Measurements from ENCODE around the gene FERD3L.
"Not testable (repeated sequence)": the region's sequence is repeated elsewhere in the genome, so short reads cannot be mapped to it uniquely, and the experiment has no call there.

FERD3L gene

DNA sequence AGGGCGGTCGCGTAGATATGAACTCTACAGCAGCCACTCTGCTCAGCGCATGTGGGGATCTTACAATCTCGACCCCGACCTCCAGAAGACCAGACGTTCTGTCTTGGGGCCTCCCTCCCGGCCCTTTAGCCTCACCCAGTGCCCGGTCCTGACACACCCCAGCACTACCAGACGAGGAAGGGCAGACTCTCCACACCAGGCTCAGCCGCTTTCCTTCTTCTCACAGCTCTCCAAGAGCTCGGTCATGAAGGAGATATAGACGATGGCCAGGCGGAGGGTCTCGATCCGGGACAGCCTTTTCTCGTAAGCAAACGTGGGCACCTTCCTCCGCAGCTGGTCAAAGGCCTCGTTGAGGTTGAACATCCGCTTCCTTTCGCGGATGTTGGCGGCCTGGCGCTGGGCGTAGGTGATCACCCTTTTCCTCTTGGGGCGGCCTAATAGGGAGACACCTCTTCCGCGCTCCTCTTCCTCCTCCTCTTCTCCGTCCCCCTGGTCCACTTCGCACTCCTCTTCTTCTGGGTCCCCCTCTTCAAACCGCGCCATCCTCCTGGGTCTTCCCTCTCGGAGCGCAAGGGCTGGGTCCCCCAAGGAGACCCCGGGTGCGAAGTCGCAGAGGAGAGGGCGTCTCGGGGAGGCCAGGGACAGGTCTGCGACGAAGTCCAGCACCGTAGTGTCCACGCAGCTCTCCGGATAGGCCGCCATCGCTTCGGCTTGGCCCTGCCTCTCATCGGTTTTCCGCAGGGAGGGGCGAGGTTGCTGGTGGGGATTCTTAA lies at the start of gene FERD3L:
FERD3L (minus strand) TSS at position 761 of the 773 bp plus-strand sequence; CDS start at position 702, 59 bp downstream.
- TF ChIP-seq ZNF274 (IDR thresholded peaks at IDR 0.05; ENCODE audit: low read depth, low read length) = no peak
- no peak within 1 kb of the TSS for H3K4me3 ChIP-seq (ENCODE audit: low read length)

DNA sequence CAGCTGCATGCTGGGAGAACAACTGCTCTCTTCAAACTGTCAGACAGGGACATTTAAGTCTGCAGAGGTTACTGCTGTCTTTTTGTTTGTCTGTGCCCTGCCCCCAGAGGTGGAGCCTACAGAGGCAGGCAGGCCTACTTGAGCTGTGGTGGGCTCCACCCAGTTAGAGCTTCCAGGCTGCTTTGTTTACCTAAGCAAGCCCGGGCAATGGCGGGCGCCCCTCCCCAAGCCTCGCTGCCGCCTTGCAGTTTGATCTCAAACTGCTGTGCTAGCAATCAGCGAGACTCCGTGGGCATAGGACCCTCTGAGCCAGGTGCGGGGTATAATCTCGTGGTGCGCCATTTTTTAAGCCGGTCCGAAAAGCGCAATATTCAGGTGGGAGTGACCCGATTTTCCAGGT lies 49.2 kb upstream of the FERD3L start:
- H3K4me3 ChIP-seq (ENCODE audit: low read length) = not testable (repeated sequence)

GRCh38 chr7:19181634-19182033 lies 36.4 kb upstream of the FERD3L start:
- no peak overlapping the region for H3K4me3 ChIP-seq (ENCODE audit: low read length)
- TF ChIP-seq ZNF274 (IDR thresholded peaks at IDR 0.05; ENCODE audit: low read depth, low read length) = no peak

DNA sequence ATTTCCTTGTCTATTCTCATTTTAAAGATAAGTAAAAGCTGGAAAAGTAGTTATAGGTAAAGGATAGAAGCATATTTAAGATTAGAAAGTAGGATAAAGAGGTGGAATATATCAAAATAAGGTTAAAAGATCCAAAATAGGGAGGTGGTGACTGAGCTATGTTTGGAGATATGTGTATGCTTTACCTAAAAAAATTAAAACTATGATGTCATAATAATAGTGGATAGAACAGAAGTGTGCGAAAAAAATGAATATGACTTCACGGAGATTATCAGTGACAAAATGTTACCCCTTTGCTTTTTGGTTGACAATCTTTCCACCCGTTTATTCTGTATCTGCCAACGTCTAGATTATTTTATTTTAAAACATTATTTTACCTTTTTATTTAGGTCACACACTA lies 33.4 kb upstream of the FERD3L start:
- H3K4me3 ChIP-seq (ENCODE audit: low read length) = no peak overlapping the region
- no peak for TF ChIP-seq ZNF274 (IDR thresholded peaks at IDR 0.05; ENCODE audit: low read depth, low read length)

- no peak overlapping the region for H3K4me3 ChIP-seq (ENCODE audit: low read length)
- TF ChIP-seq ZNF274 (IDR thresholded peaks at IDR 0.05; ENCODE audit: low read depth, low read length) = no peak
These were observed 32.0 kb upstream of the FERD3L start for GRCh38 chr7:19177269-19177668.

- TF ChIP-seq ZNF274 (IDR thresholded peaks at IDR 0.05; ENCODE audit: low read depth, low read length) = no peak
- no peak overlapping the region for H3K4me3 ChIP-seq (ENCODE audit: low read length)
These were observed 30.0 kb upstream of the FERD3L start for GRCh38 chr7:19175241-19175640.

DNA sequence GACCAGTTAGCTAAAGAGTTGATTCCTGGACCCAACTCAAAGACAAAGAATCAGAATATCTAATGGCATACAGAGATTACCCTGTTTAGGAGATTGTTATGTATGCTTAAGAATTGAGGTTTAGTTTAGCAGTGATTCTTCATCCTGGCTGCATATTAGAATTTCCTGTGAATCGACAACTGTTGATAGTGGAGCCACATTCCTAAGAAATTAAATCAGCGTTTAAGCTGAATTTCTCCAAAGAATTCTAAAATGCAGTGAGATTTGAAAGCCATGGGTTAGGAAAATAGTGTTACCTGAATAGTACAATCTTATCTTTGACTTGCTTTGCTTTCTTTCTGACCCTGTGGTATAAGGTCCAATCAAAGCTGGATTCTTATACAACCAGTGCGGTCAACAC lies 16.4 kb upstream of the FERD3L start:
- no peak overlapping the region for H3K4me3 ChIP-seq (ENCODE audit: low read length)
- TF ChIP-seq ZNF274 (IDR thresholded peaks at IDR 0.05; ENCODE audit: low read depth, low read length) = no peak

DNA sequence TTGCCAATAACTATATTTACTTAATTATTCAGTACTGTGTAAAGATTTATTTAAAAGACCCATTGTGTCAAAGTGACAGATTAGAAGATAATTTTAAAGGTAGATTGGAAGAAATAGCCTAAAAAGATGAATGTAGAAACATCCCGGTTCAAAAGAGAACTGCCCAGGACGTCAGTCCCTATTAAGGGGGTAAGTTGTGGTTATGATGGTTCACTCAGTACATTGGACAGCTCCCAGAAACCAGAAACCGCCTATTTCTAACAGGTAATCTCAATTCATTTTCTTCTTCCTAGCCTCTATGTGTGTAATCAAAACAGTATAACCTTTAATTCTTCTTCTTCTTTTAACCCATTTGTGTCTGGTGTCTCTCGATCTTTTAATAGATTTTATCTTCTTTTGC lies 1.5 kb upstream of the FERD3L start:
- TF ChIP-seq ZNF274 (IDR thresholded peaks at IDR 0.05; ENCODE audit: low read depth, low read length) = no peak
- H3K4me3 ChIP-seq (ENCODE audit: low read length) = no peak overlapping the region

GRCh38 chr7:19145434-19146115 lies 354 bp upstream of the FERD3L start:
- no peak overlapping the region for H3K4me3 ChIP-seq (ENCODE audit: low read length)
- TF ChIP-seq ZNF274 (IDR thresholded peaks at IDR 0.05; ENCODE audit: low read depth, low read length) = no peak

DNA sequence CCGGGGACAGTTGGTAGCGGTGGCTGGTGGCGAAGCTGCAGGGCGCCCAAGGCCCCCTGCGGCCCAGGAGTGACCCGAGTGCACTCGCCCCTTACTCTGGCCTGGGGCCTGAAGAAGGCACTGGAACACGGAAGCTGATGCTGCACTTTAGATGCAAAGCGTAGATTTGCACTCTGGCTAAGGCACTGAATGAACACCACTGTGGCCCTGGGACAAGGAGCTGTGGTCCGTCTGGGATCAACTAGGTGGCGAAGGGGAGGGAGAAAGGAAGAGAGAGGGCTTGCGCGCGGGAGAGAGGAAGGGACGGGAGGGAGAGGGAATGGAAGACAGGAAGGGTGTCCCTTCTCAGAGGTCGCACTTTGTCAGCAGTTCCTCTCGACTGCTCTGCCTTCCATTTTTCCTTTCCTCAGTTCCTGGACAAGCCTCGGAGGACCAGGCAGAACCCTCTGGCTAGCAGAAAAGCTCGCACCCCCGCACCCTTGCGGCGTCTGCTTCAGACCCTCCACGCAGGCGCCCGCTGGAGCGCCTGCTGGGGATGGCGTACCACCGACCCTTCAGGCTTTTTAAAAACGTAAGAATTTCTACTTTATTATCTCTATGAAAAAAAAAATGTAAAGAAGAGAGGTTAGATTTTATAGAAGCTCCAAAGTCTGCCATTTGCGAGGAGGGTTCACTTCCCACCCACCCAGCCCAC lies 1.2 kb downstream of the FERD3L start:
- no peak for TF ChIP-seq ZNF274 (IDR thresholded peaks at IDR 0.05; ENCODE audit: low read depth, low read length)
- no peak overlapping the region for H3K4me3 ChIP-seq (ENCODE audit: low read length)

DNA sequence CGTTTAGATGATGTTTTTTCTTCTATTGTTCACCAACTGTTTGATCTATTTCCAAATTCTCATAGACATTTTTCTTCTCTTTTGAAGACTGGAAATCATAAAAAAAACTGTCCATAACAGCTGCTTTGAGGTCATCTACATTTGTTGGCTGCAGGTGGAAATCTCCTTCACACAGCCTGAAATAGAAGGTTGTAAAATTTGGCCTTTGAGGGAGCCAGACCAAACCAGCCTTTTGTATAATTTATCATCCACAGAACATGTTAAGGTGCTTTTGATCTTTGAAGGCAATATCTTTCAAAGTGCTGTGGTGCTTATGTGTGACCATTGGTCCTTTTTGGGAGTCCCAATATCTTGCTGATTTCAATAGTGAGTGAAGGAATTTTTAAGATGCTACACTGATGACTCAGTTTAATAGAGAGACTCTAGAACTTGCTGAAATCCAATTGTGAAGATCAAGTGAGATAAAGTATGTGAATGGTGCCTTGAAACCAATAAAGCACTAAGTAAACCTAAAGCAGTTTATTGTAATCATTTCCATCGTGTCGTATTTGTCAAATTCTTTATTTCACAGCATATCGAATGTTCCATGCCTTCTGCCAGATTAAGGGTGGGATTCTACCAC lies 5.4 kb downstream of the FERD3L start:
- no peak overlapping the region for H3K4me3 ChIP-seq (ENCODE audit: low read length)
- no peak for TF ChIP-seq ZNF274 (IDR thresholded peaks at IDR 0.05; ENCODE audit: low read depth, low read length)

DNA sequence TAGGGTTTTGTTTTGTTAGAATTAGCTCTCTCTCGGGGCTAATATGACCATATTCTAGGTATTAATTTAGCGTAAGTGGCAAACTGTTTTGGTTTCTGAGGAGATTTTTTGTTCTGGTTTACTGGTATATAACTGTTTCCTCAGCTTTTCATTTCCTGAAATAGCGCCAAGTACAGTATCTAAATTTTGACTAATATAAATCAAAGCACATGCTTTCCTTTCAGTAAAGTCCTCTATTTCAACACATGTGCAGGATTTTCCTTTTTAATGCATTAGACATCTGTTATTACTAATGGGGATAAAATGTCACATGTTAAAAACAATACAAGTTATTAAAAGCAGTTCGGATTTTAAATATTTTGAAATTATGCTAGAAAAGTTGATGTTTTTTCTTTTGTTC lies 11.3 kb downstream of the FERD3L start:
- H3K4me3 ChIP-seq (ENCODE audit: low read length) = no peak overlapping the region
- TF ChIP-seq ZNF274 (IDR thresholded peaks at IDR 0.05; ENCODE audit: low read depth, low read length) = no peak

GRCh38 chr7:19133390-19133789 lies 11.8 kb downstream of the FERD3L start:
- H3K4me3 ChIP-seq (ENCODE audit: low read length) = no peak overlapping the region
- no peak for TF ChIP-seq ZNF274 (IDR thresholded peaks at IDR 0.05; ENCODE audit: low read depth, low read length)

DNA sequence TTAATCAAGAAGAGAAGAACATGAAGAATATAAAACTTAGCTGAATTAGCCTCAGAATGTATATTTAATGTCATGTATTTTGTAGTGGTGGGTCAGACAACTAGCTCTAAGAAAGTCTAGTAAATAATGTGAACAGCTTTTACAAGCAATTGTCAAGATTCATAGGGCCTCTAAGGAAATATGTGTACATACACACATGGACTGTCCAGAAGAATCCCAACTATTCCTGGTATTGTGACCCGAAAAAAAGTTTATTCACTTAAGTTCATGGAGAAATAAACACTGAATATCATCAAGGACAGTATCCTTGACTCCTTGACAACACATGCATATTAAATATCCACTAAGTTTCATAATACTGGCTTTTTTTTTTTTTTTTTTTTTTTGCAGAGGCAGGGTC lies 16.4 kb downstream of the FERD3L start:
- no peak overlapping the region for H3K4me3 ChIP-seq (ENCODE audit: low read length)
- no peak for TF ChIP-seq ZNF274 (IDR thresholded peaks at IDR 0.05; ENCODE audit: low read depth, low read length)
